ENCODE results near the gene SMCO3.

DNA sequence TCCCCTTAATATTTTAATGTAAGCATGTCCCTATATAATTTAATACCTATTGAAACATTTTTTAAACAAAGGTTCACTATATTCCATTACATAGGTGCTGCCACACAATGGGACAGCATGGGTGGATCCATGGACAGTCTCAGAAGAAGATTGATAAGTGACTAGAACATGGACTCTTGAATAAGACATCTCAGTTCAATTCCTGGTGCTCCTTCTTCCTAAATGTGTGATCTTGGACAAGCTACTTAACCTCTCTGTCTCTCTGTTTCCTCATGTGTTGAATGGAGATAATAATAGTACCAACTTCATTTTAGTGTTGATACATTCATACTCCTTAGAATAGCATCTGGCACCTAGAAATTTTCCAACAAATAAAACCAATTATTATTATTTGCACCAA, 30.4 kb upstream of the SMCO3 start:
- TF ChIP-seq, protein P1, sequence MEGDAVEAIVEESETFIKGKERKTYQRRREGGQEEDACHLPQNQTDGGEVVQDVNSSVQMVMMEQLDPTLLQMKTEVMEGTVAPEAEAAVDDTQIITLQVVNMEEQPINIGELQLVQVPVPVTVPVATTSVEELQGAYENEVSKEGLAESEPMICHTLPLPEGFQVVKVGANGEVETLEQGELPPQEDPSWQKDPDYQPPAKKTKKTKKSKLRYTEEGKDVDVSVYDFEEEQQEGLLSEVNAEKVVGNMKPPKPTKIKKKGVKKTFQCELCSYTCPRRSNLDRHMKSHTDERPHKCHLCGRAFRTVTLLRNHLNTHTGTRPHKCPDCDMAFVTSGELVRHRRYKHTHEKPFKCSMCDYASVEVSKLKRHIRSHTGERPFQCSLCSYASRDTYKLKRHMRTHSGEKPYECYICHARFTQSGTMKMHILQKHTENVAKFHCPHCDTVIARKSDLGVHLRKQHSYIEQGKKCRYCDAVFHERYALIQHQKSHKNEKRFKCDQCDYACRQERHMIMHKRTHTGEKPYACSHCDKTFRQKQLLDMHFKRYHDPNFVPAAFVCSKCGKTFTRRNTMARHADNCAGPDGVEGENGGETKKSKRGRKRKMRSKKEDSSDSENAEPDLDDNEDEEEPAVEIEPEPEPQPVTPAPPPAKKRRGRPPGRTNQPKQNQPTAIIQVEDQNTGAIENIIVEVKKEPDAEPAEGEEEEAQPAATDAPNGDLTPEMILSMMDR (IDR thresholded peaks at IDR 0.05 in 8 of 11, conservative IDR thresholded peaks at IDR 0.05 in 3 of 11), result no peak
- TF ChIP-seq POLR2A (IDR thresholded peaks at IDR 0.05), result no peak
